ENCODE results near the gene TENT5C. TPM values are rescaled to one million over a fixed set of nuclear protein-coding genes. Genes with fewer than 3 reads are reported as not detected.
A peak's percentile ranks its signal among the peaks of the same experiment; 100 is the strongest.

The TENT5C gene
- total RNA-seq, 1 experiment from 2014 or later = 6.3 TPM

- no peak for DNase-seq (ENCODE audit: low read depth)
These were observed 14.6 kb upstream of the TENT5C start for GRCh38 chr1:117591252-117591651.

- no peak for DNase-seq (ENCODE audit: low read depth)
These were observed 13.7 kb upstream of the TENT5C start for GRCh38 chr1:117592155-117592554.

- DNase-seq (ENCODE audit: low read depth) = no peak
These were observed 11.4 kb upstream of the TENT5C start for GRCh38 chr1:117594261-117594990.

GRCh38 chr1:117596023-117596720, 9.7 kb upstream of the TENT5C start:
- no peak for DNase-seq (ENCODE audit: low read depth)

- DNase-seq (ENCODE audit: low read depth) = no peak
These were observed 7.4 kb upstream of the TENT5C start for GRCh38 chr1:117598489-117598888.

- DNase-seq (ENCODE audit: low read depth) = no peak
These were observed 6.3 kb upstream of the TENT5C start for GRCh38 chr1:117599286-117600221.

GRCh38 chr1:117600325-117600943, 5.4 kb upstream of the TENT5C start:
- no peak for DNase-seq (ENCODE audit: low read depth)

GRCh38 chr1:117600966-117601365, 4.9 kb upstream of the TENT5C start:
- peak; percentile 23 for DNase-seq (ENCODE audit: low read depth)

- no peak for DNase-seq (ENCODE audit: low read depth)
These were observed 3.0 kb upstream of the TENT5C start for GRCh38 chr1:117602862-117603261.

GRCh38 chr1:117605164-117605773, 579 bp upstream of the TENT5C start:
- peak; percentile 75 for DNase-seq (ENCODE audit: low read depth)

- DNase-seq (ENCODE audit: low read depth) = peak; percentile 80
These were observed 992 bp downstream of the TENT5C start for GRCh38 chr1:117606649-117607430.

- peak; percentile 85 for DNase-seq (ENCODE audit: low read depth)
These were observed 1.6 kb downstream of the TENT5C start for GRCh38 chr1:117607471-117607870.

GRCh38 chr1:117608115-117608615, 2.3 kb downstream of the TENT5C start:
- DNase-seq (ENCODE audit: low read depth) = no peak

GRCh38 chr1:117608758-117609157, 2.9 kb downstream of the TENT5C start:
- no peak for DNase-seq (ENCODE audit: low read depth)

GRCh38 chr1:117609471-117609911, 3.6 kb downstream of the TENT5C start:
- peak; percentile 10 for DNase-seq (ENCODE audit: low read depth)

GRCh38 chr1:117610036-117610435, 4.2 kb downstream of the TENT5C start:
- DNase-seq (ENCODE audit: low read depth) = no peak

- peak; percentile 17 for DNase-seq (ENCODE audit: low read depth)
These were observed 5.3 kb downstream of the TENT5C start for GRCh38 chr1:117611121-117611601.

GRCh38 chr1:117611894-117612483, 6.1 kb downstream of the TENT5C start:
- peak; percentile 7 for DNase-seq (ENCODE audit: low read depth)

GRCh38 chr1:117612517-117613248, 6.8 kb downstream of the TENT5C start:
- DNase-seq (ENCODE audit: low read depth) = peak; percentile 94
